MM.1S (cell line): ENCODE results near the gene ZNF236.

ENCODE experiments used
- EZH2phosphoT487 ChIP-seq: fragments of 300-600 bp; sonication (generic); IDR thresholded peaks from 2 replicates; pipeline ENCODE4 v1.6.1; 2018; ENCODE audit warnings: antibody characterized with exemption, low read length
- TF ChIP-seq, protein P1 (sequence below): fragments of 300-600 bp; sonication (generic); IDR thresholded peaks from 2 replicates; pipeline ENCODE4 v1.5.1; 2016; ENCODE audit warnings: antibody characterized with exemption, low read length, mixed read lengths

DNA sequence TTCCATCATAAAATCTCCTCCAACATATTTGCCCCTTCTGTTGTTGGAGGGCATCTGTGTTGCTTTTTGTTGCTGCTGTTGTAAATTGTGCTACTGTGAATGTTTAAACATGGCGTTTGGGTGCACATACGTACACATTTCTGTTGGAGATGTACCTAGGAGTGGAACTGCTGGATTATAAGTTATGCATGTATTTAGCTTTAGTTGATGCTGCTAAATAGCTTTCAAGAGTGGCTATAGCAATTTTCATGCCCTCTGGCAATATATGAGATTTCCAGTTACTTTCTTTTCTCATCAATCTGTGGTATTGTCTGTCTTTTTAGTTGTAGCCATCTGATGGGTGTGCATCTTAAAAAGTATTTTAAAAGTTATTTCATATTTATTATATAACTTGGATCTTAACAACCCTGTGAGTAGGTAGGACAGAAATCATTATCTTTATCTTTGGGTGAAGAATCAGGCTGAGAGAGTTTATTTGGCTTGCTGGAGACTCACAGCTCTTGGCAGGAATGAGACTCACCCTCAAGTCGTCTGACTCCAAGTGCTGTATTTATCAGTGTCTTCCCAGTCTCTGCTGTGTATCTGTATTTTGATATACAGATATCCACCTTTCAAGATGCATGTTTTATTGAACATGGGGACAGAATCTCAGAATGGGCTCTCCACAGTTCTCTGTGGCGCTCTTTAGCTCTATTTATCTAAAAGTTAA lies 16.9 kb downstream of the ZNF236 start:
- TF ChIP-seq EZH2phosphoT487 = no peak
- TF ChIP-seq, protein P1, sequence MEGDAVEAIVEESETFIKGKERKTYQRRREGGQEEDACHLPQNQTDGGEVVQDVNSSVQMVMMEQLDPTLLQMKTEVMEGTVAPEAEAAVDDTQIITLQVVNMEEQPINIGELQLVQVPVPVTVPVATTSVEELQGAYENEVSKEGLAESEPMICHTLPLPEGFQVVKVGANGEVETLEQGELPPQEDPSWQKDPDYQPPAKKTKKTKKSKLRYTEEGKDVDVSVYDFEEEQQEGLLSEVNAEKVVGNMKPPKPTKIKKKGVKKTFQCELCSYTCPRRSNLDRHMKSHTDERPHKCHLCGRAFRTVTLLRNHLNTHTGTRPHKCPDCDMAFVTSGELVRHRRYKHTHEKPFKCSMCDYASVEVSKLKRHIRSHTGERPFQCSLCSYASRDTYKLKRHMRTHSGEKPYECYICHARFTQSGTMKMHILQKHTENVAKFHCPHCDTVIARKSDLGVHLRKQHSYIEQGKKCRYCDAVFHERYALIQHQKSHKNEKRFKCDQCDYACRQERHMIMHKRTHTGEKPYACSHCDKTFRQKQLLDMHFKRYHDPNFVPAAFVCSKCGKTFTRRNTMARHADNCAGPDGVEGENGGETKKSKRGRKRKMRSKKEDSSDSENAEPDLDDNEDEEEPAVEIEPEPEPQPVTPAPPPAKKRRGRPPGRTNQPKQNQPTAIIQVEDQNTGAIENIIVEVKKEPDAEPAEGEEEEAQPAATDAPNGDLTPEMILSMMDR = no peak
